NCI-H2227 treated with DMSO at 0.1 percent for 48 hours (cell line): ENCODE results near the gene NMRK2.
A peak's percentile ranks its signal among the peaks of the same experiment; 100 is the strongest.
"Not testable (repeated sequence)": the region's sequence is repeated elsewhere in the genome, so short reads cannot be mapped to it uniquely, and the experiment has no call there.

Experiments
- DNase-seq: peaks from one replicate; lab custom pipeline; 2025; lab: John Stamatoyannopoulos, UW

Gene NMRK2

GRCh38 chr19:3964256-3965194, 31.7 kb downstream of the NMRK2 start:
- DNase-seq = no peak

GRCh38 chr19:3966051-3967017, 33.5 kb downstream of the NMRK2 start:
- DNase-seq = no peak

- not testable (repeated sequence) for DNase-seq
These were observed 35.1 kb downstream of the NMRK2 start for GRCh38 chr19:3967983-3968382.

- DNase-seq = peak; percentile 8
These were observed 35.9 kb downstream of the NMRK2 start for GRCh38 chr19:3968556-3969434.

GRCh38 chr19:3969435-3970312, 36.8 kb downstream of the NMRK2 start:
- DNase-seq = peak; percentile 19

- DNase-seq = no peak
These were observed 37.5 kb downstream of the NMRK2 start for GRCh38 chr19:3970313-3970807.

- peak; percentile 94 for DNase-seq
These were observed 38.1 kb downstream of the NMRK2 start, which contains the start of gene DAPK3 for GRCh38 chr19:3970808-3971598. Gene DAPK3 (minus strand): TSS chr19:3971099. CDS start chr19:3969735, 1,364 bp downstream.

GRCh38 chr19:3975144-3975543, 42.3 kb downstream of the NMRK2 start:
- no peak for DNase-seq

- no peak for DNase-seq
These were observed 42.8 kb downstream of the NMRK2 start for GRCh38 chr19:3975637-3976087.

- DNase-seq = no peak
These were observed 43.8 kb downstream of the NMRK2 start for GRCh38 chr19:3976495-3977241.

GRCh38 chr19:3977242-3978143, 44.6 kb downstream of the NMRK2 start:
- no peak for DNase-seq

- no peak for DNase-seq
These were observed 45.3 kb downstream of the NMRK2 start for GRCh38 chr19:3978145-3978544.

- DNase-seq = no peak
These were observed 46.4 kb downstream of the NMRK2 start for GRCh38 chr19:3979289-3979673.

GRCh38 chr19:3979674-3980352, 46.9 kb downstream of the NMRK2 start:
- no peak for DNase-seq

- no peak for DNase-seq
These were observed 47.7 kb downstream of the NMRK2 start for GRCh38 chr19:3980353-3981251.

GRCh38 chr19:3981373-3981735, 48.5 kb downstream of the NMRK2 start:
- no peak for DNase-seq
